Osteocyte (in vitro differentiated cells): ENCODE results near the gene FBXO47. TPM values are rescaled to one million over a fixed set of nuclear protein-coding genes. Genes with fewer than 3 reads are reported as not detected.
A peak's percentile ranks its signal among the peaks of the same experiment; 100 is the strongest.

Experiments used
- DNase-seq: peaks from one replicate; pipeline ENCODE4 v3.0.0; 2021; ENCODE audit warnings: mixed read lengths; ENCODE audit not compliant: unreplicated experiment; ENCODE audit errors: extremely low spot score
- H3K27ac Mint-ChIP-seq: one replicate; pipeline ENCODE4 v1.8.0; 2021; ENCODE audit warnings: mild to moderate bottlenecking, mixed read lengths; ENCODE audit not compliant: unreplicated experiment
- H3K27me3 Mint-ChIP-seq: one replicate; pipeline ENCODE4 v1.8.0; 2021; ENCODE audit warnings: mixed read lengths; ENCODE audit not compliant: unreplicated experiment
- H3K36me3 Mint-ChIP-seq: one replicate; pipeline ENCODE4 v1.8.0; 2021; ENCODE audit warnings: mixed read lengths; ENCODE audit not compliant: unreplicated experiment
- H3K4me1 Mint-ChIP-seq: one replicate; pipeline ENCODE4 v1.8.0; 2021; ENCODE audit warnings: mixed read lengths; ENCODE audit not compliant: unreplicated experiment
- H3K4me3 Mint-ChIP-seq: one replicate; pipeline ENCODE4 v1.8.0; 2021; ENCODE audit warnings: mild to moderate bottlenecking, moderate library complexity, mixed read lengths; ENCODE audit not compliant: unreplicated experiment
- H3K9me3 Mint-ChIP-seq: one replicate; pipeline ENCODE4 v1.8.0; 2021; ENCODE audit warnings: mixed read lengths; ENCODE audit not compliant: unreplicated experiment
- CTCF ChIP-seq: fragments of 200-600 bp; sonication (generic); IDR thresholded peaks from 2 replicates; pipeline ENCODE4 v1.5.0; 2021; ENCODE audit warnings: antibody characterized with exemption, mild to moderate bottlenecking, moderate library complexity
- total RNA-seq: library from RNA; stranded (reverse); gene quantifications from 2 replicates; pipeline ENCODE4 v1.2.1, GENCODE V29; 2021

FBXO47 gene
- total RNA-seq, 1 donor from 2014 or later, result not detected

- no peak for TF ChIP-seq CTCF
- no peaks in the 10 kb centered on the region for H3K27me3 Mint-ChIP-seq
- peak overlapping the region; percentile 75 for H3K27ac Mint-ChIP-seq
- peaks cover 10% of the 10 kb centered on the region for H3K4me1 Mint-ChIP-seq
- H3K4me3 Mint-ChIP-seq, result no peak overlapping the region
- H3K9me3 Mint-ChIP-seq, result no peaks in the 10 kb centered on the region
- peaks cover 3% of the 10 kb centered on the region for H3K36me3 Mint-ChIP-seq
- DNase-seq, result no peak
Observed at GRCh38 chr17:39014044-39014794, 47.0 kb upstream of the FBXO47 start.

DNA sequence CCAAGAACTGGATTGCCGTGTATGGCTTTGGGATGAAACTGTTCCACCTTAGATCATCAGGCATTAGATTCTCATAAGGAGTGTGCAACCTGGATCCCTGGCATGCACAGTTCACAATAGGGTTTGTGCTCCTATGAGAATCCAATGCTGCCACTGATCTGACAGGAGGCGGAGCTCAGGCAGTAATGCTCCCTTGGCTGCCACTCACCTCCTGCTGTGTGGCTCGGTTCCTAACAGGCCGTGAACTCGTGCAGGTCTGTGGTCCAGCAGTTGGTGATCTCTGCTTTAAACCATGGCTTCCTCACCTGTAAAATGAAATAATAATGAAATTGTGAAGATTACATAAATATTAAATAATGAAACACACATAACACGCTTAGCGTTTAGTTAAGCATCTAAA lies 45.5 kb upstream of the FBXO47 start:
- H3K4me1 Mint-ChIP-seq, result peaks cover 10% of the 10 kb centered on the region
- no peaks in the 10 kb centered on the region for H3K36me3 Mint-ChIP-seq
- H3K27ac Mint-ChIP-seq, result no peak overlapping the region
- H3K9me3 Mint-ChIP-seq, result no peaks in the 10 kb centered on the region
- no peaks in the 10 kb centered on the region for H3K27me3 Mint-ChIP-seq
- no peak overlapping the region for H3K4me3 Mint-ChIP-seq
- no peak for TF ChIP-seq CTCF
- DNase-seq, result no peak

- TF ChIP-seq CTCF, result no peak
- no peaks in the 10 kb centered on the region for H3K27me3 Mint-ChIP-seq
- no peaks in the 10 kb centered on the region for H3K36me3 Mint-ChIP-seq
- H3K4me1 Mint-ChIP-seq, result peaks cover 10% of the 10 kb centered on the region
- H3K4me3 Mint-ChIP-seq, result no peak overlapping the region
- no peaks in the 10 kb centered on the region for H3K9me3 Mint-ChIP-seq
- H3K27ac Mint-ChIP-seq, result no peak overlapping the region
- DNase-seq, result no peak
Observed at GRCh38 chr17:39011907-39012468, 44.8 kb upstream of the FBXO47 start.

GRCh38 chr17:39009581-39010001 lies 42.4 kb upstream of the FBXO47 start:
- peaks cover 7% of the 10 kb centered on the region for H3K4me1 Mint-ChIP-seq
- no peak for DNase-seq
- H3K4me3 Mint-ChIP-seq, result no peak overlapping the region
- no peaks in the 10 kb centered on the region for H3K9me3 Mint-ChIP-seq
- no peak for TF ChIP-seq CTCF
- H3K27me3 Mint-ChIP-seq, result no peaks in the 10 kb centered on the region
- H3K27ac Mint-ChIP-seq, result no peak overlapping the region
- H3K36me3 Mint-ChIP-seq, result no peaks in the 10 kb centered on the region

DNA sequence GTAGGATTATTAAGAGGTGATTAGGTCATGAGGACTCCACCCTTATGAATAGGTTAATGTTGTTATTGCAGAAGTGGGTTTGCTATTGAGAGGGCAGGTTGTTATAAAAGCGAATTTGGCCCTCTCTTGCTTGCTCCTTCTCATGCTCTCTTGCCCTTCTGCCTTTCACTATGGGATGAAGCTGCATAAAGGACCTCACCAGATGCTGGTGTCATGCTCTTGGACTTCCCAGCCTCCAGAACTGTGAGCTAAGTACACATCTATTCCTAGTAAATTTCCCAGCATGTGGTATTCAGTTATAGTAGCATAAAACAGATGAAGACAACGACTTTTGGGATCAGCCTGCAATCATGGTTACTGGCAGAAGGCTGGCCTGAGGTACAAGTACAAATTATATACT lies 41.4 kb upstream of the FBXO47 start:
- DNase-seq, result no peak
- Mint-ChIP-seq H3K27me3 (no peaks in the 10 kb centered on the region), H3K9me3 (no peaks in the 10 kb centered on the region), H3K27ac (no peak overlapping the region), H3K36me3 (no peaks in the 10 kb centered on the region), H3K4me1 (no peaks in the 10 kb centered on the region), H3K4me3 (no peak overlapping the region)
- no peak for TF ChIP-seq CTCF
